ENCODE data around the gene INHA.

Gene INHA

GRCh38 chr2:219540784-219541504 is 31.2 kb upstream of the INHA start:
- DNase-seq (ENCODE audit: low read depth), result no peak

GRCh38 chr2:219541611-219542180 is 30.4 kb upstream of the INHA start:
- peak; percentile 67 for DNase-seq (ENCODE audit: low read depth)

- DNase-seq (ENCODE audit: low read depth), result no peak
These were observed 29.0 kb upstream of the INHA start for GRCh38 chr2:219542931-219543595.

GRCh38 chr2:219543596-219544358 is 28.3 kb upstream of the INHA start, which contains the start of the genes CHPF and TMEM198:
CHPF (minus strand) TSS chr2:219543809; CDS start chr2:219543538, 271 bp downstream.
TMEM198 (plus strand) TSS chr2:219544028; CDS start chr2:219544728, 700 bp downstream.
- DNase-seq (ENCODE audit: low read depth), result peak; percentile 87

GRCh38 chr2:219544567-219544966 is 27.5 kb upstream of the INHA start:
- DNase-seq (ENCODE audit: low read depth), result no peak

- DNase-seq (ENCODE audit: low read depth), result no peak
These were observed 26.7 kb upstream of the INHA start for GRCh38 chr2:219545295-219545942.

GRCh38 chr2:219545943-219546352 is 26.2 kb upstream of the INHA start:
- DNase-seq (ENCODE audit: low read depth), result no peak

- DNase-seq (ENCODE audit: low read depth), result no peak
These were observed 24.5 kb upstream of the INHA start for GRCh38 chr2:219547621-219548020.

GRCh38 chr2:219548990-219549389 is 23.1 kb upstream of the INHA start:
- no peak for DNase-seq (ENCODE audit: low read depth)

GRCh38 chr2:219549619-219550018 is 22.5 kb upstream of the INHA start:
- no peak for DNase-seq (ENCODE audit: low read depth)

- no peak for DNase-seq (ENCODE audit: low read depth)
These were observed 20.4 kb upstream of the INHA start for GRCh38 chr2:219551441-219552381.

- DNase-seq (ENCODE audit: low read depth), result peak; percentile 76
These were observed 19.5 kb upstream of the INHA start for GRCh38 chr2:219552382-219553167.

- no peak for DNase-seq (ENCODE audit: low read depth)
These were observed 19.0 kb upstream of the INHA start for GRCh38 chr2:219553168-219553417.

- no peak for DNase-seq (ENCODE audit: low read depth)
These were observed 18.6 kb upstream of the INHA start for GRCh38 chr2:219553463-219553963.

- no peak for DNase-seq (ENCODE audit: low read depth)
These were observed 17.8 kb upstream of the INHA start for GRCh38 chr2:219554350-219554749.

GRCh38 chr2:219555956-219556355 is 16.2 kb upstream of the INHA start:
- no peak for DNase-seq (ENCODE audit: low read depth)

GRCh38 chr2:219556413-219556812 is 15.7 kb upstream of the INHA start:
- DNase-seq (ENCODE audit: low read depth), result no peak

- DNase-seq (ENCODE audit: low read depth), result no peak
These were observed 14.8 kb upstream of the INHA start for GRCh38 chr2:219557320-219557719.

- no peak for DNase-seq (ENCODE audit: low read depth)
These were observed 14.0 kb upstream of the INHA start for GRCh38 chr2:219557791-219558785.

All from stimulated activated CD8-positive, alpha-beta memory T cell treated with anti-CD3 and anti-CD28 coated beads, Interleukin-7, amount 100 ng/mL, for 24 hours (primary cell).